HG02973 (cell line): ENCODE data around the gene PSMB9.

ENCODE experiments used
- ATAC-seq: cut with Tn5 transposase; IDR thresholded peaks from one replicate; pipeline ENCODE4 v1.9.1; 2021; ENCODE audit warnings: moderate library complexity; ENCODE audit not compliant: unreplicated experiment

Gene PSMB9

GRCh38 chr6:32894085-32895005 lies 40.4 kb downstream of the PSMB9 start:
- ATAC-seq = peak; percentile 88

GRCh38 chr6:32895006-32895345 lies 41.0 kb downstream of the PSMB9 start:
- ATAC-seq = no peak

- no peak for ATAC-seq
Measured at GRCh38 chr6:32903952-32904351, 50.0 kb downstream of the PSMB9 start.

- ATAC-seq = no peak
Measured at GRCh38 chr6:32905078-32905477, 51.1 kb downstream of the PSMB9 start.

GRCh38 chr6:32906539-32906938 lies 52.5 kb downstream of the PSMB9 start:
- ATAC-seq = no peak

- no peak for ATAC-seq
Measured at GRCh38 chr6:32908897-32909296, 54.9 kb downstream of the PSMB9 start.
